HT-29 (cell line): ENCODE data around the gene TMEM184B. TPM values are rescaled to one million over a fixed set of nuclear protein-coding genes. Genes with fewer than 3 reads are reported as not detected.

ENCODE experiments used
- DNase-seq: peaks from one replicate; pipeline ENCODE4 v3.0.0-alpha.2; 2015; ENCODE audit warnings: low spot score
- total RNA-seq: library from RNA; depleted of rRNA; stranded (reverse); fragments of >200 nt; shearing (Covaris generic); gene quantifications from 2 replicates; pipeline ENCODE4 v1.2.3, GENCODE V29; 2014

Gene TMEM184B
- total RNA-seq, 1 experiment from 2014 or later: 30.7 TPM

DNA sequence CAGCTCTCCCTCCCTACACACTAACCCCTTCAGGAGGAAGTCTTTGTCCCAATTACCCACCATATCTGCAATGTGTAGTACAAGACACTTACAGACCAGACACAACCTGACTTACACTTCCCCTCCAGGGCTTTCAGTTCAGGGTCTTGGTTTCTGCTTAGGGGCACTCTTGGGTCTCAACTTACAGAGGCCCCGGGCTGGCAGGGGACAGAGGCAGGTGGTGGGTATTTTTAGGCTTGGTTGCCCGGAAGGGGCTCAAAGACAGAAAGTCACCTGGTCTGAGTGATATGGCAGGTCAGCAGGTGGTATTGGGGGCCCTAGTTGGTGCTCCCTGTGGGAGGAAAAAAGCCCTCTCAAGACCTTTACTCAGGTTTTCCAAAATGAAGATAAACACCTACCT, 3.4 kb upstream of the TMEM184B start:
- DNase-seq: no peak

DNA sequence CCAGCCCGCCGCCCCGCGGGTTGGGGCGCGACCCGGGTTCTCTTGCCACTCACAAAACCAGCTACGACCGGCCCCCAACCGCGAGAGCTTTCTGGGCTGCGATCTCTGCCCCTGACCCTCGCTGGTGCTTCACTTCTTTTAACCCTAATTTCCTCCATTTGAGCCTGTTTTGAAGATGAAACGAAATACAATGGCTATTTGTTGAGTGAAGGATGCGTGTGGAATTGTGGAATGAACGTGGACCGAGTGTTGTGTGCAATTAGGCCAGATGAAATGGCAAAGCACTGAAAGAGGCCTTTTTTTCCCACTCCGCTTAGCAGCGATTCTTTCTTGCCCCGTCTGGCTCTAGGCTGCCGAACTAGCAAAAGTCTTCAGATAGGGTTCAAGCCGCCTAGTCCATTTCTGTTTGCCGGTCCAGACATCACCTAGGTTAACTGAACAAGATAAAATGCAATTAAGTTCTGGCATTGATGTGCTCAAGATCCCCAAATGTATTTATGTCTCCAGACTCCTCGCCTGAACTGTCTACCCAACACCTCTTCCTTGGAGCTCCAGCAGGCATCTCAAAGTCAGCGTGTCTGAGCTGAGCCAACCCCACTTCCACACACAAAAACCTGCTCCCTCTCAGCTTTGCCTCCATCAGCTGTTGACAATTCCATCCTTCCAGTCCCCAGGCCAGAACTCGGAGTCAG, 471 bp upstream of the TMEM184B start:
- DNase-seq: peak; percentile 18

DNA sequence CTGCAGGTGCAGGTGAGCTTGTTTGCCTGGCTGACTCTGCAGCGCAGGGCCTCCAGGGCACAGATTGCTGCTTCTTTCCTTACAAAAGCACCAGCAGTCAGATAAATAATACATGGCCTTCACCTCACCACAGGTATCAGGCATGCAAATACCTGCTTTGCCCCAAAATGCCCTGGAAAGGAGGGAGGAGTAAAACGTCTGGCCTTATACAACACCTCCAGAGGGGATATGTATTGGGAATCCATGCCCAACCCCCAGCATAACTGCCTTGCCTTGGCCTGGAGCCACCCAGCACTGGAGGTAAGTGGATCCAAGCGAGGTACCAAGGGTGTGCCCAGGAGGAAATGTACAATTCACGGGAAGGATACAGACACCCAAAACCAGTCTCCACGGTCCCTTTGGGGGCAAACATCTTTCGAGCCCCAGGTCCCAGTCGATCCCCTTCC, 860 bp downstream of the TMEM184B start:
- DNase-seq: peak; percentile 39

DNA sequence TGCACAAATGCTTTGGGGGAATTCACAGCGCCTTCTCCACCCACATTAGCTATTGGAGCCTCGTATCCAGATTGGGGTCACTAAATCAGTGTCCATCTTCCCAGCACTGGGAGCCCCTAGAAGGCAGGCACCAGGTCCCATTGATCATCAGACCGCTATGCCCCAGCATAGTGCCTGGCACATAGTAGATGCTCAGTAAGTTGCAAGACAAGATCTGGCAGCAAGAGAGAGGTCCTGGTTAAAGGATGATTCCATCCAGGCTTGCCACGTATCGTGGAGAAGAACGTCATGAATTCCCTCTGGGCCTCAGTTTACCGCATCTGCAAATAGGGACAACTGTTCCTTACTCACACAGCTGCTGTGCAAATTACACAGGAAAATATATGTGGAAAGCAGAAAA, 1.7 kb downstream of the TMEM184B start:
- DNase-seq: no peak

DNA sequence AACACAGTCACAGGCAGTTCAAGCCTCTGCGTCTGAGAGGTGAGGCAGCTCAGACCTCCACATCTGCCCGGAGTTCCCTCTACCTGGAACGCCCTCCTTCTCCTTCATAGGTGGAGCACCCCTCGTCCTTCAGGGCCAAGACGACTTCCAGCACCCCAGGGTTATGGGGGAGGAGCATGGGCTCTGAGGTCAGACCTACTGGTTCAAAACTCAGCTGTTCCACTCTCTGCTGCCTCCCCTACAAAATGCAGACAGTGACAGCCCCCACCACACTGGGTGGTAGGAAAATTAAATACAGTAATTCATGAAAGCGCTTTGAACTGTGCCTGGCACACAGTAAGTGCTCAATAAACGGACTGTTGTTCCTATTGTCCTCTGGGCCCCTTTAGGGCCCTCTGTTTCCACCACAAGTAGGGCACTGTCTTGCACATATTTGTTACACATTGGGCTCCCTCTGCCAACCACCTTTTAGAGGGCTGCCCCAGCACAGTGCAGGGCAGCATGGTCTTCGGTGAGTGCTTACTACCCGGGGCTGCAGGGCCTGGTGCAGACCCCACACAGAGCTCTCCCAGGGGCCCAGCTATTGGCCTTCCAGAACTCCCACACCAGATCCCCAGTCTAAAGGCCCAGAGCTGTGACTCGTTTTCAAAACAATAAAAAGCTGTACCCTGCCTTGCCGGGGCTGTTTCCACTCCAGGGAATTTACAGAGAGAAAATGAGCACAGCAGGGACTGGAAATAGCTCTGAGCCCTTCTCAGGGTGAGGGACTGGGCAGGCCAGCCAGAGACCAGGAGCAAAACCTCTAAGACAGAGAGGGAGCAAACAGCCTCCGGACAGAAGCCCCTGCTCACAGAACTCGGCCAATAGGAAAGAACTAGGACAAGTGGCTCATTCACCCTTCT, 2.5 kb downstream of the TMEM184B start:
- no peak for DNase-seq

DNA sequence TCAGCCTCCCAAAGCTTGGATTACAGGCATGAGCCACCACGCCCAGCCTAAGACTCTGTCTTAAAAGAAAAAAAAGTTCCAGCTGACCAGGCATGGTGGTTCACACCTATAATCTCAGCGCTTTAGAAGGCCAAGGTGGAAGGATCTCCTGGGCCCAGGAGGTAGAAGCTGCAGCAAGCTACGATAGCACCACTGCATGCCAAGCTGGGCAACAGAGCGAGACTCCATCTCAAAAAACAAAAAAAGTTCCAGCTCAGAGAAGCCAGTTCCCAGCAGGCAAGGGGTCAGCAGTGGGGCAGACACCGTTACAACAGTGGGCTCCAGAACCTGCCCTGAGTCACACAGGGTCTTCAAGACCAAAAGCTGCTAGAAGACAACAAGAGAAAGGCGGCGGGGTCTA, 3.3 kb downstream of the TMEM184B start:
- no peak for DNase-seq

DNA sequence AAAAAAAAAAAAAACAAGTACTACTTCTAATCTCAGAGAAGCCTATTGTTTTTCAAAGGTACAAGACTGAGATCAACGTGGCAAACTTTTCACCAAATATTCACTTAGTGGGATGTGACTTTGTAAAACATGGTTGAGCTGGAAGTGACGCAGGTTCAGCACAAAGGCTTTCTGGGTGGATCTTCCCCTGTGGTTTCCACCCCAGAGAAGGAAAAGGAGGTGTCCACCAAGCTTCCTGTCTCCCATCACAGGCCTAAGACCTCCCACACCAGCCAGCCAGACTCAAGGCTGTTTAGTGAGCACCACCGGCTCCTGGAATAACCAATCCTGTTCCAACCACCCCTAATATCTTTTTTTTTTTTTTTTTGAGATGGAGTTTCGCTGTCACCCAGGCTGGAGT, 5.7 kb downstream of the TMEM184B start:
- DNase-seq: no peak

DNA sequence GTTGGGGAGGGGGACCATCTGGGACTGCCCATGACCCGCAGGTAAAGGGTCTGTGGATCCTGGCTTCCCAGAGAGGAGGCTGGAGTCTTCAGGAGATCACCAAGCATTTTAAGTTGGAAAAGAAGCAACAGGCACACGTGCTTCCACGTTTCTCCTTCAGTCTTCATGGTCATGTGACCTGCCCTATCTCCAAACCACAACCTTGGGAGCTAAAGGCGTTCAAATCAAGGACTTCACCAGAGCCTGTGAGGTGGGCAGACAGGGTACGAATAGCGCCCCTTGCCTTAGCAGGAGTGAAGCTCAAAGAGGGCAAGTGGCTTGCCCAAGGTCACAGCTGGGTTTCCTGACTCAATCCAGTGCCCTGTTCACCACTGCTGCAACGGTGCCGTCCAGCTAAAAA, 6.7 kb downstream of the TMEM184B start:
- no peak for DNase-seq

DNA sequence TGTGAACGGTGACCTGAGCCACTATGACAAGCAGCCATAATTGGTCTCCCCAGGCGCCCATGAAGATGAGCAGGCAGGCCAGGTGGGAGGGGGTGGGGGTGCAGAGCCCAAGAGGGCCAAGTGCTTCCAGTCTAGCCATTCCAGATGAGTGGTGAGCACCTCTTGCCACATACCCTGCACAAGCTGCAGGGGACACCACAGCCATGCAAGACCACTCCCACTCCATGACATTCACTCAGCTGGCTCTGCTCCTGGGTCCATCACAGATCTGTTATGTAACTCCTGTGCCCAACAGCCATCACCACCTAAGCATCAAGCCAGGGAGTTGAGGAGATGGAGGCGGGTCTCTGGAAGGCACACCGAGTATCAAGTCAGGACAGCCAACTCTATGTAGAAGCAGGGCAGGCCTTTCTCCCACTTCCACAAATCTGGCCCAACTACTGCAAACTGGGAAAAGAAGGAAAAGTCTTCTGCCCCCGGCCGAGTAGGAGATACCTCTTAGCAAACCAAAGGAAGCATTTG, 8.4 kb downstream of the TMEM184B start:
- DNase-seq: no peak

DNA sequence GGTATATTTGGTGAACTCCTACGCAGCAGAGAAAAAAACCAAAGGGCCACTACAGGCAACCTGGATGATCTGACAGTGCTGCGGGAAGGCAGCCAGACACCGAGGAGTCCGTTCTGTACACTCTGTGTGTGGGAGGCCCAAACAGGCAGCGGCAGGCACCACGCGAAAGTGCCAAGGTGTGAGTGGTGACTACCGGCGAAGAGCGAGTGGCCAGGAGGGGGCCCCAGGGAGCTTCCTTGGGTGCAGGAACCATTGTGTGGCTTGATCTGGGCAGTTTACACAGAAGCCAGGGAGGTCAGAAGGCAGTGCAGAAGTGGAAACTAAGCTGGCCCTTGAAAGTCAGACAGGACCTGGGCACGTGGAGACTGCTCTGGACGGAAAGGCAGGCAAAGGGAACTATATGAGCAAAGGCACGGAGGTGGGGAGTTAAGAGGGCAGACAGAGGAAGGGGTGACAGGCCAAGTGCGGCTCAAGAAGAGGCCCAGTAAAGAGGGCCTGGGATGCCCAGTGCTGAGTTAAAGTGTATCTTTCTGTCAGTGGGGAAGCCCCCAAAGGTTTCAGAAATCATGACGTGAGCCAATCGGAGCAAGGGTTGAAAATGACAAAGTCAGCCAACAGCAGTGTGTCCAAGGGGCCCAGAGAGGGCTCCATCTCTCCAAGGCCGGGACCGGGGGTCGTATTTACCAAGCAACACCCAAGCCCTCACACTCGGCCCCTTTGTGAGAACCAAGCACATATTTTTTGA, 10.6 kb downstream of the TMEM184B start:
- peak; percentile 40 for DNase-seq

DNA sequence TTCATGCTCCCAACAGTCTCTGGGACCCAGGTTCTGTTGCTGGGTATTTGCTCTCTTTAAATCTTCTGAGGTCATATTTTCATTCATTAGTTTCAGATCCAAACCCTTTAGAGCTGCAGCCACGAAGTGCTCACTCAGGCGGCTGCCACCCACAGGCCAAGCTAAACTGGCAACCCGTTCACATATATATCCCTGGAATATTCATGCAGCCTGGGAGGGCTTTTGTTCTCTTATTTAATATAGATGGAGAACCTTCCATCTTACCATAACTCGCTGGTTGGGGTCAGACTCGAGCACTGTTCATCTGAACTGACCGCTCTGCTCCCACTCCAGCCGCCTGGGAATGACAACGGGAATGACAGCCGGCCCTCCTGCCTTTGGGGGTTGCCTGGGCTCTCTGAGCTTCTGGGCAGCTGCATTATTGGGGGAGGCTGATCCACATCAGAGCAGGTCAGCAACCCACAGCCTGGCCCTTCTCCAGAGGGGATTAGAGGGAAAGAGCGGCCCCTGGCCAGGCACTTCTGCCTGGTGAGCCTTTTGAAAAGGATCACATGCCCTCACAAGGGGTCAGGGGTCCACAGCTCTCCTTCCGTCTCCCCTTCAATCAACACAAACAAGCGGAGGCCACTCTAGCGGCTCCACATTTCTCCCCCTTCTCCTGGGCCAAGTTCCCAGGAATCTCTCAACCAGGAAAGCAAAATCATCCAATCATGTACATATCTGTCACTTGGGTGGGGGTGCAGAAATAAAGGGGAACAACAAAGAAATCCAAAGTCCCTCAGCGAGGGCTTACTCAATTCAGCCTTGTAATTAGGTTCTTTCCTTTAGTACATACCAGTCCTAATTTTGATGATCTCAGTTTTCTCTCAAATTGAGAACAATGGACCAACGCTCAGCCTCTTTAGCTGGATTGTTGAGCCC, 11.8 kb downstream of the TMEM184B start:
- no peak for DNase-seq

DNA sequence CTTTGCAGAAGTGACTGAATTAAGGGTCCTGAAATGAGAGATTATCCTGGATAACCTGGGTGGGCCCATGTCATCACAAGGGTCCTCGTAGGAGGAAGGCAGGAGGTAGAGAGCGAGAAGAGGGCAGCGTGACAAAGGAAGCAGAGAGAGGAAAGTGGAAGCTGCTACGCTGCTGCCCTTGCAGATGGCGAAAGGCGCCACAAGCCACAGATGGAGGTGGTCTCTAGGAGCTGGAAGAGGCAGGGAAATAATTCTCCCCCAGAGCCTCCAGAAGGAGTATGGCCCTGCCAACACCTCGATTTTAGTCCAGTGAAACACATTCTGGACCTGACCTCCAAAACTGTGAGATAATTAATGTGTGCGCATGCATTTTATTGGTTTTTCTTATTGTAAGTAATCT, 13.4 kb downstream of the TMEM184B start:
- DNase-seq: no peak

DNA sequence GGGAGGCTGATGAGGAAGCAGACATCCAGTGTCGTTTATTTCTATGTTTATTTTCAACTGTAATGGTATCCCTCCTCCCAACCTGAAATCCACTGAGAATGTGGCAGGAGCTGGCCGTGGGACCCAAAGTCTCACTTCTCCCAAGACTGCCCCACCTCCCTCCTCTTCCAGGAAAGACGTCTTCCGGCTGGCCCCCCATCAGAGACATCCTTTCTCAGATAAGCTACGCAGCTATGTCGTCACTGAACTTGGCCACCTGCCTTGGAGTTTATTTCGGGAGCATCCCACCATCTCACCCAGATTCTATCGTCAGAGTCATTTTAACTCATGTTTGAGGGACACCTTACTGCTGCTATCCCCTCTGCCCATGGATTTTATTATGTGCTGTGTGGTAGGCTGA, 13.9 kb downstream of the TMEM184B start:
- no peak for DNase-seq

DNA sequence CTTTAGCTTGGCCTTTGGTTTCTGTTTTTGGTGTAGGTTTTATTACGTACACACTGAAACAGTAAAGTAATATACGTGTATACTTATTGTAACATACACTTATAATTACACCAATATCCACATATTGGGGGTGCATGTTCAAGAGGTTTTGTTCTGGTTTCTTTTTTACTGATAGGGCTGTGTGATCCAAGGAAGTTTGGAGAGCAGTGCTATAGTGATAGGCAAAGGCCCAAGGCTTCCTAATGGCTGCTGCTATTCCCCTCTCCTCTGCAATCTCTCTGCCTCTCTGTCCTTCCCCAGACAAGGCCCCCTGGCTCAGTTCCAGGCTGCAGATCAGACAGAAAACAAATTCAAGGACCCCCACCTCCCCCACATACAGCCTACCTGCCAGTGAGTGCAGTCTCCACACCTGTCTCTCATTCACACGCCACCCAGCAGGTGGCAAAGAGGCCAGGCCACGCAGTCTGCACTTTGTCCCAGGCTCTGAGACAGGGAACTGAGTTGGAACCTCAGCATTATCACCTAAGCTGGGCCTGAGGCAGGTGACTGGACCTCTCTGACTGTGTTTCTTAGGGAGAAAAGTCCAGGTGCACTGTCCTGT, 15.1 kb downstream of the TMEM184B start:
- peak; percentile 25 for DNase-seq

DNA sequence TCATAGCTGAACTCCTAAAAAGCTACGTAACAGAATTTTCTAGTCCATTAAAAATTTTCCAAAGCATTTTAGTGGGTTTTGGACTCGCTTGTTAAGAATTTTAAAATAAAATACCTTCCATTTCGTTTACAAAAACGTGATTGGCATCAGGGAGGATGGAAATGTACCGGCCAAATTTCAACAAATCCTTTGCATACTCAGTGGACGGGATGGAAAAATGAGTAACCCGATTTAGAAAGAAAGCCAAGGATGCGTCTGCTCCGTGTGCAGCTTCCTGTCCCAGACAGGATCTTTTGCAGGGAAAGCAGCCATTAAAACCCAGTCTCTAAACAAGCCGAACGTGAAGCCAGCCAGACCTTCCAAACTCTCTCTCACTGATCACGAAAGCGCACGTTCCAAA, 15.6 kb downstream of the TMEM184B start:
- DNase-seq: no peak

DNA sequence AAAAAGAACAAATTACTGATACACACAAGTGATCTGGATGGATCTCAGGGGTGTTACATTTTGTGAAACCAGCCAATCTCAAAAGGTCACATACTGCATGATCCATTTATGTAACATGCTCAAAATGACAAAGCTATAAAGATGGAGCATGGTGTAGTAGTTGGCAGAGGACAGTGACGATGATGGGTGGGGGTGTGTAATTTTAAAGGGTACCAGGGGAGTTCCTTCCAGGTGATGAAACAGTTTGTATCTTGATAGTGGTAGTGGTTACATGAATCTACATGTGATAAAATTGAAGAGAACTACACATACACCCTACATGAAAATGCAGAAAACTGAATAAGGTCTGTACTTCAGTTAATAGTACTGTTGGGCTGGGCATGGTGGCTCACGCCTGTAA, 17.1 kb downstream of the TMEM184B start:
- no peak for DNase-seq

DNA sequence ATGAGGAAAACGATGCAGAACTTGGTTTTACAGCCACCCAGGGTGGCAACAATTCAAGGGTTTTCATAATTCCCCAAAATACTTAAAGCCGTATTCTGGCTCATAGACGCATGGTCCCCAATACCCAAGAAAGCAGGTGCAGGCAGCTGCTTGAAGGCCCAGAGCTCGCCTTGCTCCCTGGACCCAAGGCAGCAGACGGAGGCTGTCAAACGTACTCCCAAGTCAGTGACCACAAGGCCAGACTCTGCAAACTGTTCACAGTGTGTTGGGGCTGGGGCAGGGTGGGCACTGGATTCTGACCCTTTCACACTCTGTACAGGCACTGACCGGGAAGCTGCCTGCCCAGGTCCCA, 21.5 kb downstream of the TMEM184B start:
- DNase-seq: no peak

DNA sequence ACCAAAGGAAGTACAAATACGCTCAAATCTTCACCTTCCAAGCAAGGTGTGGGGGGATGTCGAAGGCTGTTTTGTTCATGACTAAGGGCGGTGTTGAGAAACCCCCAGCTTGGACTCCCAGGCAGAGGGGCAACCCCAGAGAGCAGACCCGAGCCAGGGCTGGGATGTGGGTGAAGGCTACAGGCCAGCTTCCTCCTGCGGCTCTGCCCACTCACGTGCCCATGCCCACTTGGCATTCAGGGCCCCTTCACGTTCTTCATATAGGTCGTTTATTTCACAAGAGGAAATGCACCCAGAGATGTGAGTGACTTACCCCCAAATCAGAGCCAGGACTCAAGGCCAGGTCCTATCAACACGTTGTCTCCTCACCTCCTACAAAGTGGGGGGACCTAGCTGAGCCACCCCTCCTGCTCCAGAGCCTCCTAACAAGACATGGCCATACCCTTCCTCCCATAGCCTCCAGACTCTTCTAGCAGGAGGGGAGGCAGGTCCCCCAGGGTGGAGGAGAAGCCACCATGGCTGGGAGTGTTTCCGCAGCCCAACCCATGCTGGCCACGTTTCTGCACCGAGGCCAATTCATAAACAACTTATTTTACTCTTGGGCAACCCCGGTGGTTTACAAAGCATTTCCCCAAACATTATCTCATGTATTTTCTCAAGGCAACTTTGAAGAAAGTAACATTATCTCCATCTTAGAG, 22.0 kb downstream of the TMEM184B start:
- DNase-seq: no peak

DNA sequence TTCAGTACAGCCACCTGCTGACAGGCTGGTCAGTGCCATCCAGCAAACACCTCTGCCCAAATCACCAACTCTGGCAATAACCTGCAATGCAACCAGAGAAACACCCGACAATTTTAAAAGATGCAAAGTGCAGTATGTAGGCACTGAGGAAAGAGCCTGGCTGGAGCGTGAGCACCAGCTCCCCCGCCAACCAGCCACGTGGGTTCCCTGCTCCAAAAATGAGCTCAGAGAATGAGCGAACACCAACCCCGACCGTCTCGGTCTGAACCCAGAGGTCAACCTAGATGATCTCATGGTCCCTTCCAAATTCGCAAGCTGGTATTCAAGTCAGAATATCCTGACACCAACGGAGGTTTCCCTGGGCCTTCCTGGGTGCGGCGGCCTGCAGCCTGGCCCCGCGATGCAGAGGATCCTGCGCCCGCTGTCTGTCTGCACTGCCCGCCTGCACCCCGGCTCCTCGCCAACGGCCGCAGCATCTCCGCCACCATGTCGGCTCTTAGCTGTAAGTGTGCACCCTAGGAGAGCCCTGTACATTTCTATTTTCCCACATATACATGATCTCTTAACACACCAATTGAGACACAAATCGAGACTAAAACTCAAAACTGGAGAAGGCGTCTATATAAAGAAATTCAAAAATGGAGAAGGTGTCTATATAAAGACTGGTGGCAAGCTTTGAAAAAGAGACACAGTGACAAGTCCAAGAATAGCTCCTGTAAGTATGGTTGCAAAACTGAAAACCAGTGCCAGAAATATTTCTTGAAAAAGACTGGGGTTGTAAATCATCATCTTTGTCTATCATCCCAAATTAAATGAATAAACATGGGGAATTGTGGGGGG, 22.8 kb downstream of the TMEM184B start:
- DNase-seq: no peak
